K562 (cell line): Measurements from ENCODE around the gene EHMT2. TPM values are rescaled to one million over a fixed set of nuclear protein-coding genes. Genes with fewer than 3 reads are reported as not detected.
A peak's percentile ranks its signal among the peaks of the same experiment; 100 is the strongest.

Experiments used
- ATAC-seq: fragments of 200-7000 bp; cut with Tn5 transposase; 3 replicates; pipeline ENCODE4 v1.9.1; 2020; ENCODE audit warnings: moderate library complexity
- BruUV-seq: library from RNA; stranded (reverse); fragments of 400-500 nt; replicated peaks from 2 replicates; lab custom pipeline; 2021; lab: Mats Ljungman, UMichigan
- CTCF ChIA-PET: fragments of 300-600 bp; formaldehyde crosslinking; extraction: SDS; loops from one replicate; lab custom pipeline; 2021; ENCODE audit warnings: low intra/inter-chr PET ratio; lab: Yijun Ruan, JAX
- POLR2A ChIA-PET: fragments of 300-600, 350-650 bp; sonication (Branson Sonifier 250); formaldehyde crosslinking; extraction: SDS; loops from one replicate; lab custom pipeline; 2021; ENCODE audit warnings: antibody characterized with exemption, inconsistent platforms; lab: Yijun Ruan, JAX
- DNase-seq, 4 experiments: peaks; one replicate each; pipeline versions ENCODE4 v3.0.0 to v3.0.0-alpha.2; 2011 to 2018; ENCODE audit warnings: low spot score in 3 of 4, mixed read lengths in 3 of 4; ENCODE audit errors: extremely low read depth in 1 of 4
- FAIRE-seq: peaks from 2 replicates; lab custom pipeline; 2011; peaks lifted over from hg19 to GRCh38; lab: Jason Lieb, UNC
- H2AFZ ChIP-seq: 2 replicates; pipeline ENCODE4 v1.6.0; 2011; ENCODE audit warnings: low read depth, low read length, control low read depth, inconsistent platforms
- H3K27ac ChIP-seq: fragments of 200-600 bp; 3 replicates; pipeline ENCODE4 v1.8.0; 2011; ENCODE audit warnings: low read depth, mild to moderate bottlenecking, control low read depth, inconsistent platforms, low read length, moderate library complexity, mixed read lengths; ENCODE audit errors: extremely low read depth
- H3K27me3 ChIP-seq, 2 experiments: fragments of 300-600 bp in 1 of 2; 2 replicates in 1 of 2; 3 replicates in 1 of 2; pipeline versions ENCODE4 v1.6.0 to v1.8.0; 2011; ENCODE audit warnings: inconsistent platforms in 2 of 2, low read length in 2 of 2, mild to moderate bottlenecking in 1 of 2, mixed read lengths in 1 of 2, moderate library complexity in 1 of 2; ENCODE audit not compliant: control insufficient read depth in 2 of 2, insufficient read depth in 2 of 2
- H3K36me3 ChIP-seq: fragments of 300-600 bp; 3 replicates; pipeline ENCODE4 v1.8.0; 2011; ENCODE audit warnings: mild to moderate bottlenecking, low read length, inconsistent platforms; ENCODE audit not compliant: control insufficient read depth, insufficient read depth
- H3K4me1 ChIP-seq, 2 experiments: fragments of 200-600 bp in 1 of 2; replicated peaks in 1 of 2; 2 replicates in 1 of 2; 3 replicates in 1 of 2; pipeline versions ENCODE4 v1.5.1 to v1.8.0; 2011; ENCODE audit warnings: inconsistent platforms in 2 of 2, low read length in 2 of 2, mild to moderate bottlenecking in 1 of 2, mixed read lengths in 1 of 2, moderate library complexity in 1 of 2; ENCODE audit not compliant: control insufficient read depth in 2 of 2, insufficient read depth in 2 of 2
- H3K4me2 ChIP-seq: 2 replicates; pipeline ENCODE4 v1.6.1; 2011; ENCODE audit warnings: low read length, control low read depth, inconsistent platforms, mixed read lengths; ENCODE audit not compliant: insufficient read depth
- H3K4me3 ChIP-seq: fragments of 200-600 bp; sonication (generic), shearing (Covaris generic); 2 replicates; pipeline ENCODE4 v1.5.1; 2016; ENCODE audit warnings: control low read depth, inconsistent platforms
- H3K79me2 ChIP-seq: fragments of 200-600 bp; 3 replicates; pipeline ENCODE4 v1.8.0; 2011; ENCODE audit warnings: low read length, inconsistent platforms; ENCODE audit not compliant: control insufficient read depth, insufficient read depth
- H3K9ac ChIP-seq, 2 experiments: 2 replicates each; pipeline versions ENCODE4 v1.6.0 to v1.6.1; 2011; ENCODE audit warnings: low read depth in 2 of 2, low read length in 2 of 2, control low read depth in 1 of 2, inconsistent platforms in 1 of 2, mild to moderate bottlenecking in 1 of 2, mixed read lengths in 1 of 2; ENCODE audit not compliant: insufficient read depth in 1 of 2
- H3K9me1 ChIP-seq: one replicate; pipeline ENCODE4 v1.6.0; 2011; ENCODE audit warnings: inconsistent platforms, mild to moderate bottlenecking, low read length, moderate library complexity; ENCODE audit not compliant: control insufficient read depth, insufficient read depth
- H3K9me3 ChIP-seq: replicated peaks from 2 replicates; pipeline ENCODE4 v1.5.1; 2011; ENCODE audit warnings: low read depth, low read length, inconsistent platforms; ENCODE audit not compliant: control insufficient read depth, insufficient read depth
- H4K20me1 ChIP-seq: replicated peaks from 2 replicates; pipeline ENCODE4 v1.6.1; 2011; ENCODE audit warnings: low read length, inconsistent platforms, mixed read lengths; ENCODE audit not compliant: control insufficient read depth, insufficient read depth
- BRCA1 ChIP-seq, 2 experiments: fragments of 450-650 bp in 1 of 2; sonication (generic) in 1 of 2; formaldehyde crosslinking in 1 of 2; IDR thresholded peaks; 2 replicates each; pipeline versions ENCODE4 v1.5.0 to v1.6.1; 2017 to 2020; ENCODE audit warnings: mild to moderate bottlenecking in 1 of 2, missing genetic modification reagents in 1 of 2
- CBFA2T3 ChIP-seq: fragments of 450-650 bp; IDR thresholded peaks from 2 replicates; pipeline ENCODE4 v1.6.1; 2017
- L3MBTL2 ChIP-seq: fragments of 450-650 bp; IDR thresholded peaks from 2 replicates; pipeline ENCODE4 v1.6.1; 2016; ENCODE audit warnings: mild to moderate bottlenecking, moderate library complexity
- PYGO2 ChIP-seq: fragments of 450-650 bp; IDR thresholded peaks from 2 replicates; pipeline ENCODE4 v1.6.1; 2016; ENCODE audit warnings: mild to moderate bottlenecking, missing genetic modification characterization, moderate library complexity, missing compliant biosample characterization
- TFAP4 ChIP-seq: sonication (generic); formaldehyde crosslinking; IDR thresholded peaks from 2 replicates; pipeline ENCODE4 v1.8.0; 2022; ENCODE audit warnings: missing genetic modification reagents, mild to moderate bottlenecking, moderate library complexity, borderline replicate concordance
- ZFX ChIP-seq: sonication (generic); formaldehyde crosslinking; IDR thresholded peaks from 2 replicates; pipeline ENCODE4 v1.8.0; 2022; ENCODE audit warnings: mild to moderate bottlenecking, missing genetic modification reagents, moderate library complexity
- ZNF146 ChIP-seq: IDR thresholded peaks from one replicate; pipeline ENCODE4 v1.6.1; 2018; ENCODE audit warnings: missing compliant biosample characterization; ENCODE audit not compliant: unreplicated experiment
- WGBS: fragments of 100-300 bp; shearing (Covaris generic); methylation state at CpG from one replicate; pipeline ENCODE4 v1.1.6; 2016; ENCODE audit warnings: low coverage, mixed read lengths; ENCODE audit not compliant: insufficient coverage; ENCODE audit errors: missing lambda C conversion rate; 5-methylcytosine and 5-hydroxymethylcytosine counted together
- in situ Hi-C: fragments of 300-500 bp; cut with MboI; formaldehyde crosslinking; loops from 4 replicates; pipeline ENCODE4 v1.15.0; 2018; ENCODE audit warnings: inconsistent platforms, mixed read lengths
- intact Hi-C: fragments of 100-400 bp; cut with micrococcal nuclease; formaldehyde crosslinking; loops from 2 replicates; pipeline ENCODE4 v1.14.2; 2022
- polyA plus RNA-seq, 8 experiments: library from polyadenylated mRNA; depleted of rRNA in 4 of 8; stranded (reverse) in 5 of 8; unstranded in 3 of 8; fragments of >200 nt; fragmentation: Nextera tagmentation in 2 of 8; fragmentation: Illumina TruSeq in 1 of 8; extraction: Ambion mirVana in 2 of 8; extraction: Trizol in 1 of 8; gene quantifications; 2 replicates each; pipeline versions ENCODE4 v1.2.1 to v1.2.3, GENCODE V29; 2011 to 2014; ENCODE audit warnings: inconsistent platforms in 1 of 8, missing spikeins in 1 of 8
- total RNA-seq, 7 experiments: library from RNA; depleted of rRNA in 6 of 7; stranded (reverse); fragments of >200 nt in 6 of 7; fragmentation: Illumina TruSeq in 2 of 7; extraction: Trizol in 2 of 7; gene quantifications; 2 replicates each; pipeline versions ENCODE4 v1.2.1 to v1.2.3, GENCODE V29; 2011 to 2021; ENCODE audit warnings: low replicate concordance in 1 of 7
- TF ChIP-seq, protein P1 (sequence below): conservative IDR thresholded peaks from 2 replicates; pipeline ENCODE4 v1.6.1; 2011; ENCODE audit warnings: low read depth, mild to moderate bottlenecking, low read length; ENCODE audit not compliant: control insufficient read depth
- TF ChIP-seq, protein P2 (sequence below): fragments of 450-650 bp; formaldehyde crosslinking; IDR thresholded peaks from 2 replicates; pipeline ENCODE4 v1.4.0; 2020; ENCODE audit warnings: mild to moderate bottlenecking
- TF ChIP-seq, protein P3 (sequence below): fragments of 450-650 bp; IDR thresholded peaks from 2 replicates; pipeline ENCODE4 v1.6.1; 2018; ENCODE audit warnings: mild to moderate bottlenecking, low read depth; ENCODE audit not compliant: partially characterized antibody
- TF ChIP-seq, protein P4 (sequence below): sonication (generic); formaldehyde crosslinking; IDR thresholded peaks from 2 replicates; pipeline ENCODE4 v1.8.1; 2023; ENCODE audit warnings: mild to moderate bottlenecking, missing genetic modification reagents, moderate library complexity

The EHMT2 gene
- total and polyA plus RNA-seq, 9 of the 15 experiments (the other 6 are each of a cell fraction or from before 2014, with no cell fraction given): 2.1 to 63.8 (median 38.5) TPM

DNA sequence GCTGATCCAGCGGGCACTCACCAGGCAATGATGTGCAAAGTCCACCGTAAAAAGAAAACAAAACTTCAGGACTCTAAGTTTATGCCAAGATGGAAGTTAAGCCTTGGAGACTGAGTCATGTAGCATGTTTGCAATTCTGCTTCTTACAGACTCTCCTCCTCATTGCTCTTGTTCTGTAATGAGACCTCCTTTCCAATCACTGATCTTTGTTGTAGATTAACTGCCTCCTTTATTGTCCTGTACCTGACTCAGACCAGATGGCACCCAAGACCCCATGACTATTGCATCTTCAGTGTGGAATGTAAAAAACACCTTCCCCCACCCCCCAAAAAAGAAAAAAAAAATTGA, 46.0 kb downstream of the EHMT2 start:
- Histone ChIP-seq H3K4me3 (no peak overlapping the region), H3K9me3 (no peaks in the 10 kb centered on the region; the same call in 1 of the 2 replicates), H3K27me3 (no peaks in the 10 kb centered on the region), H3K36me3 (no peaks in the 10 kb centered on the region), H3K9ac (no peak overlapping the region), H2AFZ (peak overlapping the region; percentile 4; the same call in 1 of the 2 replicates), H3K9me1 (no peaks in the 10 kb centered on the region)
- POLR2A ChIA-PET: interaction anchor here (1.0 to 15.7 kb wide), 5 partner anchors 8 to 200 kb away, joined by 3 to 229 read pairs (median 4); partner anchors contain the start of gene GPANK1
- ATAC-seq (no peak), DNase-seq (no peak)
- no TSS peak for BruUV-seq
- CTCF ChIA-PET: interaction anchor here (0.9 kb wide), 1 partner anchor 126 kb away, joined by 3 read pairs; no protein-coding TSS in a partner anchor
- TF ChIP-seq, protein P1, sequence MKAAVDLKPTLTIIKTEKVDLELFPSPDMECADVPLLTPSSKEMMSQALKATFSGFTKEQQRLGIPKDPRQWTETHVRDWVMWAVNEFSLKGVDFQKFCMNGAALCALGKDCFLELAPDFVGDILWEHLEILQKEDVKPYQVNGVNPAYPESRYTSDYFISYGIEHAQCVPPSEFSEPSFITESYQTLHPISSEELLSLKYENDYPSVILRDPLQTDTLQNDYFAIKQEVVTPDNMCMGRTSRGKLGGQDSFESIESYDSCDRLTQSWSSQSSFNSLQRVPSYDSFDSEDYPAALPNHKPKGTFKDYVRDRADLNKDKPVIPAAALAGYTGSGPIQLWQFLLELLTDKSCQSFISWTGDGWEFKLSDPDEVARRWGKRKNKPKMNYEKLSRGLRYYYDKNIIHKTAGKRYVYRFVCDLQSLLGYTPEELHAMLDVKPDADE: 0 out of 2 replicates have a peak, but pooled peaks have one; percentile 36
- TF ChIP-seq L3MBTL2 (no peak), ZFX (CRISPR knock-in tag) (0 out of 2 replicates have a peak, but pooled peaks have one; percentile 17), BRCA1 (IDR thresholded peaks at IDR 0.05) (no peak), BRCA1 (CRISPR knock-in tag; IDR thresholded peaks at IDR 0.05) (0 out of 2 replicates have a peak, but pooled peaks have one; percentile 17), CBFA2T3 (no peak), ZNF146 (CRISPR knock-in tag) (no peak), PYGO2 (no peak), TFAP4 (CRISPR knock-in tag) (peak; percentile 18; the same call in 1 of the 2 replicates)
- TF ChIP-seq, protein P2, sequence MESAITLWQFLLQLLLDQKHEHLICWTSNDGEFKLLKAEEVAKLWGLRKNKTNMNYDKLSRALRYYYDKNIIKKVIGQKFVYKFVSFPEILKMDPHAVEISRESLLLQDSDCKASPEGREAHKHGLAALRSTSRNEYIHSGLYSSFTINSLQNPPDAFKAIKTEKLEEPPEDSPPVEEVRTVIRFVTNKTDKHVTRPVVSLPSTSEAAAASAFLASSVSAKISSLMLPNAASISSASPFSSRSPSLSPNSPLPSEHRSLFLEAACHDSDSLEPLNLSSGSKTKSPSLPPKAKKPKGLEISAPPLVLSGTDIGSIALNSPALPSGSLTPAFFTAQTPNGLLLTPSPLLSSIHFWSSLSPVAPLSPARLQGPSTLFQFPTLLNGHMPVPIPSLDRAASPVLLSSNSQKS (CRISPR knock-in tag): no peak
- TF ChIP-seq, protein P3, sequence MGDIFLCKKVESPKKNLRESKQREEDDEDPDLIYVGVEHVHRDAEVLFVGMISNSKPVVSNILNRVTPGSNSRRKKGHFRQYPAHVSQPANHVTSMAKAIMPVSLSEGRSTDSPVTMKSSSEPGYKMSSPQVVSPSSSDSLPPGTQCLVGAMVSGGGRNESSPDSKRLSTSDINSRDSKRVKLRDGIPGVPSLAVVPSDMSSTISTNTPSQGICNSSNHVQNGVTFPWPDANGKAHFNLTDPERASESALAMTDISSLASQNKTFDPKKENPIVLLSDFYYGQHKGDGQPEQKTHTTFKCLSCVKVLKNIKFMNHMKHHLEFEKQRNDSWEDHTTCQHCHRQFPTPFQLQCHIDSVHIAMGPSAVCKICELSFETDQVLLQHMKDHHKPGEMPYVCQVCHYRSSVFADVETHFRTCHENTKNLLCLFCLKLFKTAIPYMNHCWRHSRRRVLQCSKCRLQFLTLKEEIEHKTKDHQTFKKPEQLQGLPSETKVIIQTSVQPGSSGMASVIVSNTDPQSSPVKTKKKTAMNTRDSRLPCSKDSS: no peak
- TF ChIP-seq, protein P4, sequence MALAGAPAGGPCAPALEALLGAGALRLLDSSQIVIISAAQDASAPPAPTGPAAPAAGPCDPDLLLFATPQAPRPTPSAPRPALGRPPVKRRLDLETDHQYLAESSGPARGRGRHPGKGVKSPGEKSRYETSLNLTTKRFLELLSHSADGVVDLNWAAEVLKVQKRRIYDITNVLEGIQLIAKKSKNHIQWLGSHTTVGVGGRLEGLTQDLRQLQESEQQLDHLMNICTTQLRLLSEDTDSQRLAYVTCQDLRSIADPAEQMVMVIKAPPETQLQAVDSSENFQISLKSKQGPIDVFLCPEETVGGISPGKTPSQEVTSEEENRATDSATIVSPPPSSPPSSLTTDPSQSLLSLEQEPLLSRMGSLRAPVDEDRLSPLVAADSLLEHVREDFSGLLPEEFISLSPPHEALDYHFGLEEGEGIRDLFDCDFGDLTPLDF: no peak
- TF ChIP-seq, all 486 proteins: peak for 4
- H3K4me1 ChIP-seq: peaks cover 0 to 8% of the 10 kb centered on the region in 2 experiments; a peak in 2 of 5 replicates
- intact Hi-C loops: no loop called here
- no peak for FAIRE-seq
- H3K27ac ChIP-seq: no peak overlapping the region
- no peaks in the 10 kb centered on the region for H3K79me2 ChIP-seq
- H3K4me2 ChIP-seq: no peak overlapping the region
- in situ Hi-C loops: no loop called here
- no peaks in the 10 kb centered on the region for H4K20me1 ChIP-seq
- WGBS: 22% methylated on average over 2 of the region's 2 CpGs
